ENCODE measurements around the gene BACE2. TPM values are rescaled to one million over a fixed set of nuclear protein-coding genes. Genes with fewer than 3 reads are reported as not detected.

Gene BACE2
- total and polyA plus RNA-seq, 2 of the 4 experiments (the other 2 are of a cell fraction), result 17.0 to 35.5 TPM

- no CpG with 5 or more reads among the region's 5 CpGs for WGBS, 2 experiments (ENCODE audit: extremely low coverage in 2 of 2, insufficient read length in 1 of 2)
- Histone ChIP-seq H2BK15ac (ENCODE audit: low read depth, low read length) (no peak overlapping the region), H2BK20ac (ENCODE audit: low read depth, low read length) (no peak overlapping the region), H3K79me1 (ENCODE audit: low read depth in 1 of 2, low read length in 2 of 2) (no peaks in the 10 kb centered on the region), H3K27me3 (ENCODE audit: control insufficient read depth, insufficient read depth, low read length) (peaks cover 12% of the 10 kb centered on the region), H4K5ac (ENCODE audit: low read depth, low read length) (no peak overlapping the region), H2BK5ac (ENCODE audit: low read depth, low read length, poor library complexity, severe bottlenecking) (no peak overlapping the region), H2BK120ac (ENCODE audit: low read depth, low read length) (no peak overlapping the region), H2AK5ac (ENCODE audit: low read depth, low read length) (no peak overlapping the region), H3K9me1 (ENCODE audit: insufficient read depth, low read length) (0 out of 2 replicates have a peak, but pooled peaks cover 6% of the 10 kb centered on the region), H3K4me1 (ENCODE audit: control insufficient read depth, insufficient read depth, low read length) (no peaks in the 10 kb centered on the region), H3K23ac (ENCODE audit: low read depth, low read length) (no peak overlapping the region), H3K36me3 (ENCODE audit: control insufficient read depth, insufficient read depth, low read length) (no peaks in the 10 kb centered on the region), H2AK9ac (replicated peaks; ENCODE audit: low read depth, low read length, poor library complexity) (no peak overlapping the region), H4K8ac (ENCODE audit: low read depth in 2 of 2, low read length in 2 of 2) (no peak overlapping the region), H3K27ac (ENCODE audit: insufficient read depth, low read length) (no peak overlapping the region), H3K14ac (replicated peaks; ENCODE audit: low read depth, low read length) (no peak overlapping the region), H3K9me3 (ENCODE audit: control insufficient read depth, insufficient read depth, low read length) (no peaks in the 10 kb centered on the region; the same call in 1 of the 2 replicates), H3K4me3 (ENCODE audit: insufficient read depth, low read depth, low read length) (no peak overlapping the region), H4K91ac (ENCODE audit: insufficient read depth, low read depth, low read length) (no peak overlapping the region), H2AFZ (replicated peaks; ENCODE audit: low read length, poor library complexity) (no peak overlapping the region), H3K18ac (ENCODE audit: low read depth, low read length) (no peak overlapping the region), H3K9ac (ENCODE audit: low read depth, low read length) (no peak overlapping the region), H3K4ac (ENCODE audit: low read depth, low read length) (no peak overlapping the region), H4K20me1 (ENCODE audit: insufficient read depth, low read length) (no peaks in the 10 kb centered on the region), H3K56ac (ENCODE audit: extremely low read depth, insufficient read depth, low read length) (no peak overlapping the region), H3K4me2 (ENCODE audit: low read depth, low read length) (no peak overlapping the region)
- ATAC-seq (ENCODE audit: low read depth) (no peak), DNase-seq (no peak)
- intact Hi-C loops (cut with micrococcal nuclease), result no loop called here
- TF ChIP-seq NFE2L2 (IDR thresholded peaks at IDR 0.05; ENCODE audit: low read depth, low read length) (no peak), RFX5 (IDR thresholded peaks at IDR 0.05; ENCODE audit: low read depth, low read length) (no peak), BHLHE40 (IDR thresholded peaks at IDR 0.05; ENCODE audit: low read depth, low read length) (no peak), RAD21 (IDR thresholded peaks at IDR 0.05; ENCODE audit: low read length) (no peak), CTCF (conservative IDR thresholded peaks at IDR 0.05; ENCODE audit: low read depth, low read length) (no peak), MXI1 (IDR thresholded peaks at IDR 0.05; ENCODE audit: borderline replicate concordance, low read depth, low read length) (no peak)
- BruUV-seq (replicated peaks), result no TSS peak
- POLR2A ChIA-PET (ENCODE audit: unreplicated experiment), result no interaction called here
- dilution Hi-C loops (cut with HindIII; ENCODE audit: low sequenced_read_pairs, unreplicated experiment), result no loop called here
- in situ Hi-C loops (cut with MboI; ENCODE audit: low sequenced_read_pairs), result loop anchor here (25.0 kb wide), 1 partner anchor 375 kb away; no protein-coding TSS in a partner anchor
- CTCF ChIA-PET, result no interaction called here
Observed at GRCh38 chr21:41162096-41162495, 5.9 kb upstream of the BACE2 start.

All from IMR-90 (cell line).